HG03457 (cell line): Measurements from ENCODE around the gene SLC5A3.

ENCODE experiments used
- ATAC-seq: cut with Tn5 transposase; IDR thresholded peaks from one replicate; pipeline ENCODE4 v1.9.1; 2021; ENCODE audit warnings: moderate number of reproducible peaks; ENCODE audit not compliant: unreplicated experiment

The SLC5A3 gene

GRCh38 chr21:34094949-34095348 is 21.6 kb downstream of the SLC5A3 start:
- ATAC-seq, result no peak

GRCh38 chr21:34097442-34097841 is 24.1 kb downstream of the SLC5A3 start:
- ATAC-seq, result no peak

GRCh38 chr21:34100337-34100736 is 27.0 kb downstream of the SLC5A3 start:
- ATAC-seq, result no peak

DNA sequence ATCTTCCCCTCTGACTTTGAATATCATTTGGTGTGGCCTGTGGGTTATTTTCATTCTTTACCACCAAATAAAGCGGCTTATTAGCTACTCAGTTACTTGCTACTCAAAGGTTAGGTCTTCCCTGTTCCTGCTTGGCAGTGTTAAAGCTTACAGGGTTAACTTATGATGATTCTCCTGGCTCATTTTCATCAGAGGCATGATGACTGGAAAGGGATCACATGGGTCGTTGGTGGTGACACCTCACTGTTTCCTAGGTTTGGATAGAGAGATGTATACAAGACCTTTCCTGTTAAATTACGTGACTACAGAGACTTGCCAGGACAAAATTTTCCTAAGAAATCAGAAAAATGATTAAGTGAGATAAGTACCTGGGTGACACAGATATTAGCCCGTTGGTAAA is 27.4 kb downstream of the SLC5A3 start:
- no peak for ATAC-seq

GRCh38 chr21:34105947-34106541 is 32.7 kb downstream of the SLC5A3 start:
- ATAC-seq, result no peak

DNA sequence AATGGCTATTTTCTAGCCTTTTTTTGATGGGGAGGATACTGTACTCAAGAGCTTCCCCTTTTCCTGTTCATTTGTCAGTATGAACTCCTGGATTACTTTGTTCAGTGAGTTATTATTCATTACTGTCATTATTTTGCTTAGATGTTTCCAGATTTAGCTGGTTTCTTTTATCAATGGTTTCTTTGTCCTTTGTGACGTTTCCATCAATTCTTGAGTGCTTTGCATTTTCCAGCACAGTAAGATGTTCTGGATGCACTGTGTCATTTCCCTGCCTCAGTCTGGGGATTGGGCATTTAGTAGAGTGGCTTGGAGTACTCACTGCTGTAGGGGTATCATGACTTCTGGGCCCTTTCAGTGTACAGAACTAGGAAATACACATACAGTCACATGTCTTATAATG is 34.2 kb downstream of the SLC5A3 start:
- ATAC-seq, result no peak

- no peak for ATAC-seq
These were observed 35.7 kb downstream of the SLC5A3 start for GRCh38 chr21:34109075-34109474.

GRCh38 chr21:34110594-34111202 is 37.3 kb downstream of the SLC5A3 start:
- no peak for ATAC-seq

DNA sequence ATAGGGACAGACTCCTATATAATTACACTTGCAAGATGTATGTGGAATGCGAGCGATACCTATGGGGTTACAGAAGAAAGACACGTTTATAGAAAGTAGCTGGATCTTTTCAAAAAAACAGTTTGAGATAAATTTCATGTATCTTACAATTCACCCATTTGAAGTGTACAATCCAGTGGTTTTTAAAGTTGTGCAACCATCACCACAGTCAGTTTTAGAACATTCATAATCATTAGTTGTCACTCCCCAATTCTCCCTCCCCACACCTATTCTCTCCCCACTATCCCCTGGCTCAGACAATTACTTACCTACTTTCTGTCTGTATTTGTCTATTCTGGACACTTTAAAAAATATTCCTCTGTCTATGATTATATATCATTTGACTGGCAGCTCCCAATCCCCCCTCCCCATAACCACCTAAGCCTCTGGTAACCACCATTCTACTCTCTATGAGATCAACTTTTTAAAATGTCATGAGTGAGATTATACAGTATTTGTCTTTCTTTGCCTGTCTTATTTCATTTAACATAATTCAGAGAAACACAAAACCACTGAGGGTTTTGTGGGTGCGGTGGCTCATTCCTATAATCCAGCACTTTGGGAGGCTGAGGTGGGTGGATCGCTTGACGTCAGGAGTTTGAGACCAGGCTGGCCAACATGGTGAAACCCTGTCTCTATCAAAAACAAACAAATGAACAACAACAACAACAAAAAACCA is 39.1 kb downstream of the SLC5A3 start:
- ATAC-seq, result no peak

- no peak for ATAC-seq
These were observed 40.5 kb downstream of the SLC5A3 start for GRCh38 chr21:34113842-34114241.

- ATAC-seq, result no peak
These were observed 41.8 kb downstream of the SLC5A3 start for GRCh38 chr21:34115160-34115559.

DNA sequence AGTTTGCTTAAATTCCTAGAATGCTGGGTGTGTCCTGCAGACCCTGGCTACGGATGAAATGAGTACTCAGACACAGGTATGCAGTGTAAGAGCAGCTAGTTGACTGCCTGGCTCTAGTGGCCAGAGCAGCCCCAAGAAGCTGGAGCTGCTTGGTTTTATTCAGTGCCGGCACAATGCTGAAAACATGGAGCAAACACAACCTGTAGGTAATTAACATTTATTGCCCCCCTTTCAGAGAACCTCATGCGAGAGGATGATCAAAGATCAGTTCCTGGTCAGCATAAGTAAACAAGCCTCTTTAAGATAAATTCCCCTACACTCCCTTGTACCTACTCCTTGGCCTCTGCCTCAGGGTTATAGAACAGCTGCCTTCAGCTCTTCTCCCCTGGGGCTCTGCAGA is 43.2 kb downstream of the SLC5A3 start:
- no peak for ATAC-seq

GRCh38 chr21:34120867-34121266 is 47.5 kb downstream of the SLC5A3 start:
- ATAC-seq, result no peak

GRCh38 chr21:34122047-34122446 is 48.7 kb downstream of the SLC5A3 start:
- ATAC-seq, result no peak
